ENCODE results near the gene TFCP2. TPM values are rescaled to one million over a fixed set of nuclear protein-coding genes. Genes with fewer than 3 reads are reported as not detected.

Gene TFCP2
- total and polyA plus RNA-seq, 2 of the 13 experiments (the other 11 are each of a cell fraction or from before 2014, with no cell fraction given), result 7.6 to 10.0 TPM

GRCh38 chr12:51171884-51172514 lies 936 bp downstream of the TFCP2 start:
- FAIRE-seq (no peak), DNase-seq (ENCODE audit: low spot score) (peak; percentile 16), ATAC-seq (peak; percentile 76)
- under 1% methylated on average over 12 of the region's 16 CpGs for WGBS (ENCODE audit: low lambda C conversion rate)
- peak overlapping the region; percentile 1 for H2AFZ ChIP-seq (ENCODE audit: low read length)
- peak overlapping the region; percentile 83 for H3K4me2 ChIP-seq (ENCODE audit: low read depth, low read length)
- H3K9ac ChIP-seq (ENCODE audit: insufficient read depth, low read depth, low read length), result peak overlapping the region; percentile 95
- no peaks in the 10 kb centered on the region for H3K9me3 ChIP-seq (ENCODE audit: low read length)
- no peaks in the 10 kb centered on the region for H3K36me3 ChIP-seq (replicated peaks in 1 of 2; ENCODE audit: control insufficient read depth in 1 of 2, insufficient read depth in 2 of 2, low read length in 2 of 2)
- H3K27ac ChIP-seq (ENCODE audit: extremely low read length, insufficient read depth, low read length), result peak overlapping the region; percentile 99
- H3K4me1 ChIP-seq (ENCODE audit: insufficient read depth, low read length), result peaks cover 26% of the 10 kb centered on the region
- H3K27me3 ChIP-seq (ENCODE audit: control insufficient read depth in 1 of 2, insufficient read depth in 2 of 2, low read length in 2 of 2), result no peaks in the 10 kb centered on the region
- POLR2A ChIA-PET, result interaction anchor here (1.3 to 2.2 kb wide), 5 partner anchors 10 to 97 kb away, joined by 3 to 13 read pairs (median 10); partner anchors contain the start of genes DAZAP2 and POU6F1
- H4K20me1 ChIP-seq (ENCODE audit: insufficient read depth, low read length), result no peaks in the 10 kb centered on the region
- in situ Hi-C loops (cut with HindIII; ENCODE audit: extremely low pct_ligation_motif_present, low pct_unique_long_range_greater_than_20kb) (no loop called here), intact Hi-C loops (cut with micrococcal nuclease; ENCODE audit: unreplicated experiment) (loop anchor here (2.0 kb wide), 1 partner anchor 47 kb away; the partner anchor contains the start of gene POU6F1)
- peaks cover 34% of the 10 kb centered on the region for H3K79me2 ChIP-seq (ENCODE audit: insufficient read depth, low read length)
- peak overlapping the region; percentile 59 to 96 (median 94) for H3K4me3 ChIP-seq (replicated peaks in 1 of 3; ENCODE audit: insufficient read depth in 1 of 3, low read depth in 2 of 3, low read length in 3 of 3)
- no TSS peak for BruUV-seq (replicated peaks)
- CTCF ChIA-PET (ENCODE audit: low intra/inter-chr PET ratio, low total read pairs), result no interaction called here
- TF ChIP-seq KAT8 (CRISPR knock-in tag; IDR thresholded peaks at IDR 0.05) (peak; percentile 11; the same call in 1 of the 2 replicates), ELF3 (CRISPR knock-in tag; IDR thresholded peaks at IDR 0.05) (peak; percentile 19; the same call in 1 of the 2 replicates), ZBTB8A (CRISPR knock-in tag; IDR thresholded peaks at IDR 0.05; ENCODE audit: borderline replicate concordance, low read depth) (no peak), NFYB (CRISPR knock-in tag; IDR thresholded peaks at IDR 0.05) (no peak), ZNF18 (CRISPR knock-in tag; IDR thresholded peaks at IDR 0.05; ENCODE audit: insufficient replicate concordance) (peak; percentile 68), REL (CRISPR knock-in tag; conservative IDR thresholded peaks at IDR 0.05) (0 out of 2 replicates have a peak, but pooled peaks have one; percentile 20), ZNF44 (CRISPR knock-in tag; IDR thresholded peaks at IDR 0.05) (no peak), NR2C2 (CRISPR knock-in tag; IDR thresholded peaks at IDR 0.05; ENCODE audit: borderline replicate concordance) (0 out of 2 replicates have a peak, but pooled peaks have one; percentile 4), NFIC (IDR thresholded peaks at IDR 0.05; ENCODE audit: low read length) (0 out of 2 replicates have a peak, but pooled peaks have one; percentile 3), KDM1A (CRISPR knock-in tag; IDR thresholded peaks at IDR 0.05) (0 out of 2 replicates have a peak, but pooled peaks have one; percentile 7), ZNF546 (CRISPR knock-in tag; conservative IDR thresholded peaks at IDR 0.05) (no peak), ZNF205 (CRISPR knock-in tag; IDR thresholded peaks at IDR 0.05) (0 out of 2 replicates have a peak, but pooled peaks have one; percentile 26), FOXK1 (CRISPR knock-in tag; IDR thresholded peaks at IDR 0.05; ENCODE audit: borderline replicate concordance, low read depth) (no peak), ZNF224 (CRISPR knock-in tag; IDR thresholded peaks at IDR 0.05) (0 out of 2 replicates have a peak, but pooled peaks have one; percentile 46), NKX3-1 (CRISPR knock-in tag; IDR thresholded peaks at IDR 0.05) (no peak), TBX2 (CRISPR knock-in tag; IDR thresholded peaks at IDR 0.05; ENCODE audit: borderline replicate concordance) (no peak), CHCHD3 (CRISPR knock-in tag; IDR thresholded peaks at IDR 0.05) (peak; percentile 43; the same call in 1 of the 2 replicates)
- TF ChIP-seq, protein P1, sequence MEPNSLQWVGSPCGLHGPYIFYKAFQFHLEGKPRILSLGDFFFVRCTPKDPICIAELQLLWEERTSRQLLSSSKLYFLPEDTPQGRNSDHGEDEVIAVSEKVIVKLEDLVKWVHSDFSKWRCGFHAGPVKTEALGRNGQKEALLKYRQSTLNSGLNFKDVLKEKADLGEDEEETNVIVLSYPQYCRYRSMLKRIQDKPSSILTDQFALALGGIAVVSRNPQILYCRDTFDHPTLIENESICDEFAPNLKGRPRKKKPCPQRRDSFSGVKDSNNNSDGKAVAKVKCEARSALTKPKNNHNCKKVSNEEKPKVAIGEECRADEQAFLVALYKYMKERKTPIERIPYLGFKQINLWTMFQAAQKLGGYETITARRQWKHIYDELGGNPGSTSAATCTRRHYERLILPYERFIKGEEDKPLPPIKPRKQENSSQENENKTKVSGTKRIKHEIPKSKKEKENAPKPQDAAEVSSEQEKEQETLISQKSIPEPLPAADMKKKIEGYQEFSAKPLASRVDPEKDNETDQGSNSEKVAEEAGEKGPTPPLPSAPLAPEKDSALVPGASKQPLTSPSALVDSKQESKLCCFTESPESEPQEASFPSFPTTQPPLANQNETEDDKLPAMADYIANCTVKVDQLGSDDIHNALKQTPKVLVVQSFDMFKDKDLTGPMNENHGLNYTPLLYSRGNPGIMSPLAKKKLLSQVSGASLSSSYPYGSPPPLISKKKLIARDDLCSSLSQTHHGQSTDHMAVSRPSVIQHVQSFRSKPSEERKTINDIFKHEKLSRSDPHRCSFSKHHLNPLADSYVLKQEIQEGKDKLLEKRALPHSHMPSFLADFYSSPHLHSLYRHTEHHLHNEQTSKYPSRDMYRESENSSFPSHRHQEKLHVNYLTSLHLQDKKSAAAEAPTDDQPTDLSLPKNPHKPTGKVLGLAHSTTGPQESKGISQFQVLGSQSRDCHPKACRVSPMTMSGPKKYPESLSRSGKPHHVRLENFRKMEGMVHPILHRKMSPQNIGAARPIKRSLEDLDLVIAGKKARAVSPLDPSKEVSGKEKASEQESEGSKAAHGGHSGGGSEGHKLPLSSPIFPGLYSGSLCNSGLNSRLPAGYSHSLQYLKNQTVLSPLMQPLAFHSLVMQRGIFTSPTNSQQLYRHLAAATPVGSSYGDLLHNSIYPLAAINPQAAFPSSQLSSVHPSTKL (CRISPR knock-in tag; IDR thresholded peaks at IDR 0.05), result 0 out of 2 replicates have a peak, but pooled peaks have one; percentile 3

Measured in HepG2 (cell line).